Nephron (organoid): Measurements from ENCODE around the gene ATP5PO.
"Not testable (repeated sequence)": the region's sequence is repeated elsewhere in the genome, so short reads cannot be mapped to it uniquely, and the experiment has no call there.

Experiments used
- H3K27ac Mint-ChIP-seq, 3 experiments: 2 replicates each; pipeline ENCODE4 v1.8.0; 2020; ENCODE audit warnings: mixed read lengths in 3 of 3, mild to moderate bottlenecking in 2 of 3, moderate library complexity in 1 of 3
- H3K27me3 Mint-ChIP-seq: 2 replicates; pipeline ENCODE4 v1.8.0; 2021; ENCODE audit warnings: low read depth, mild to moderate bottlenecking, moderate library complexity, mixed read lengths
- H3K36me3 Mint-ChIP-seq: 2 replicates; pipeline ENCODE4 v1.8.0; 2020; ENCODE audit warnings: low read depth, mixed read lengths
- H3K4me1 Mint-ChIP-seq: 2 replicates; pipeline ENCODE4 v1.8.0; 2020; ENCODE audit warnings: mixed read lengths
- H3K4me3 Mint-ChIP-seq, 3 experiments: 2 replicates each; pipeline ENCODE4 v1.8.0; 2020; ENCODE audit warnings: mild to moderate bottlenecking in 3 of 3, mixed read lengths in 3 of 3, moderate library complexity in 2 of 3
- H3K9me3 Mint-ChIP-seq: 2 replicates; pipeline ENCODE4 v1.8.0; 2020; ENCODE audit warnings: mixed read lengths
- CTCF ChIP-seq, 3 experiments: fragments of 200-600 bp; sonication (generic); IDR thresholded peaks; one replicate each; pipeline ENCODE4 v1.5.0; 2021; ENCODE audit warnings: antibody characterized with exemption in 3 of 3; ENCODE audit not compliant: unreplicated experiment in 3 of 3

The ATP5PO gene

GRCh38 chr21:33865996-33866575 is 49.5 kb downstream of the ATP5PO start:
- TF ChIP-seq CTCF (IDR thresholded peaks at IDR 0.05; ENCODE audit: unreplicated experiment in 3 of 3): no peak
- no peak overlapping the region for H3K4me3 Mint-ChIP-seq
- peaks cover 3% of the 10 kb centered on the region for H3K27me3 Mint-ChIP-seq
- H3K4me1 Mint-ChIP-seq: peaks cover 4% of the 10 kb centered on the region
- H3K36me3 Mint-ChIP-seq: peaks cover 6% of the 10 kb centered on the region
- peaks cover 4% of the 10 kb centered on the region for H3K9me3 Mint-ChIP-seq
- H3K27ac Mint-ChIP-seq: no peak overlapping the region

- Mint-ChIP-seq H3K27me3 (peaks cover 3% of the 10 kb centered on the region), H3K4me3 (no peak overlapping the region), H3K36me3 (peaks cover 6% of the 10 kb centered on the region)
Measured at GRCh38 chr21:33865176-33865575, 50.4 kb downstream of the ATP5PO start.

GRCh38 chr21:33864150-33864549 is 51.5 kb downstream of the ATP5PO start:
- H3K4me1 Mint-ChIP-seq: peaks cover 9% of the 10 kb centered on the region
- peaks cover 3% of the 10 kb centered on the region for H3K27me3 Mint-ChIP-seq
- no peak for TF ChIP-seq CTCF (IDR thresholded peaks at IDR 0.05; ENCODE audit: unreplicated experiment in 3 of 3)
- no peaks in the 10 kb centered on the region for H3K36me3 Mint-ChIP-seq
- H3K4me3 Mint-ChIP-seq: no peak overlapping the region
- H3K9me3 Mint-ChIP-seq: no peaks in the 10 kb centered on the region
- no peak overlapping the region for H3K27ac Mint-ChIP-seq

More at GRCh38 chr21:33865176-33865575, 50.4 kb downstream of the ATP5PO start:
- Mint-ChIP-seq H3K9me3 (peaks cover 4% of the 10 kb centered on the region), H3K27ac (no peak overlapping the region), H3K4me1 (peaks cover 4% of the 10 kb centered on the region)
- no peak for TF ChIP-seq CTCF (IDR thresholded peaks at IDR 0.05; ENCODE audit: unreplicated experiment in 3 of 3)

GRCh38 chr21:33863191-33863590 is 52.4 kb downstream of the ATP5PO start:
- not testable (repeated sequence) for H3K36me3 Mint-ChIP-seq, H3K27ac Mint-ChIP-seq, H3K9me3 Mint-ChIP-seq, H3K4me3 Mint-ChIP-seq, H3K27me3 Mint-ChIP-seq
- H3K4me1 Mint-ChIP-seq: peaks cover 15% of the 10 kb centered on the region

- Mint-ChIP-seq H3K27ac (no peak overlapping the region), H3K27me3 (peaks cover 3% of the 10 kb centered on the region)
Measured at GRCh38 chr21:33861125-33861524, 54.5 kb downstream of the ATP5PO start.

GRCh38 chr21:33860332-33860879 is 55.2 kb downstream of the ATP5PO start:
- peaks cover 3% of the 10 kb centered on the region for H3K27me3 Mint-ChIP-seq
- no peak overlapping the region for H3K4me3 Mint-ChIP-seq
- no peaks in the 10 kb centered on the region for H3K36me3 Mint-ChIP-seq

More at GRCh38 chr21:33861125-33861524, 54.5 kb downstream of the ATP5PO start:
- peaks cover 11% of the 10 kb centered on the region for H3K4me1 Mint-ChIP-seq
- H3K9me3 Mint-ChIP-seq: no peaks in the 10 kb centered on the region
- H3K4me3 Mint-ChIP-seq: no peak overlapping the region
- H3K36me3 Mint-ChIP-seq: no peaks in the 10 kb centered on the region
- no peak for TF ChIP-seq CTCF (IDR thresholded peaks at IDR 0.05; ENCODE audit: unreplicated experiment in 3 of 3)

More at GRCh38 chr21:33860332-33860879, 55.2 kb downstream of the ATP5PO start:
- no peak overlapping the region for H3K27ac Mint-ChIP-seq
- TF ChIP-seq CTCF (IDR thresholded peaks at IDR 0.05; ENCODE audit: unreplicated experiment in 3 of 3): no peak
- peaks cover 11% of the 10 kb centered on the region for H3K4me1 Mint-ChIP-seq
- no peaks in the 10 kb centered on the region for H3K9me3 Mint-ChIP-seq
